Stimulated activated CD8-positive, alpha-beta memory T cell treated with anti-CD3 and anti-CD28 coated beads, Interleukin-2, amount 100 ng/mL, for 48 hours (primary cell): Measurements from ENCODE around the gene SPDYE17.
"Not testable (repeated sequence)": the region's sequence is repeated elsewhere in the genome, so short reads cannot be mapped to it uniquely, and the experiment has no call there.

ENCODE experiments used
- DNase-seq, 2 donors: peaks; one replicate each; pipeline ENCODE4 v3.0.0-alpha.2; 2020; ENCODE audit warnings: low read depth in 2 of 2

The SPDYE17 gene

GRCh38 chr7:76972391-76972790 is 59.8 kb downstream of the SPDYE17 start:
- not testable (repeated sequence) for DNase-seq
